ENCODE data around the gene BMP3. TPM values are rescaled to one million over a fixed set of nuclear protein-coding genes. Genes with fewer than 3 reads are reported as not detected.

Gene BMP3
- total and polyA plus RNA-seq, 10 of the 15 experiments (the other 5 are each of a cell fraction or from before 2014, with no cell fraction given), result 0.37 to 1.4 (median 0.88) TPM

GRCh38 chr4:81106150-81106549, 75.6 kb downstream of the BMP3 start (continued):
- TF ChIP-seq USF1 (IDR thresholded peaks at IDR 0.05; ENCODE audit: borderline replicate concordance, extremely low read length, insufficient read depth, low read depth, low read length) (no peak), CREB1 (IDR thresholded peaks at IDR 0.05; ENCODE audit: low read depth) (no peak)

Other genes starting within 250 kb of the BMP3 start
- gene PRKG2, start 184.5 kb downstream of the BMP3 start, total RNA-seq (2014; rRNA removed), result not detected in 2 replicates
- not detected in 2 replicates for gene PRKG2, start 184.5 kb downstream of the BMP3 start, total RNA-seq (2014; rRNA removed; fragmentation: Illumina TruSeq; extraction: Trizol)
- not detected in 2 replicates for gene PRKG2, start 184.5 kb downstream of the BMP3 start, total RNA-seq (2021)
- gene PRKG2, start 184.5 kb downstream of the BMP3 start, polyA plus RNA-seq (2011; rRNA removed), result not detected in 2 replicates
- gene PRKG2, start 184.5 kb downstream of the BMP3 start, polyA plus RNA-seq (2014; fragmentation: Illumina TruSeq; extraction: Trizol), result not detected in 2 replicates
- not detected for gene PRKG2, start 184.5 kb downstream of the BMP3 start, polyA plus RNA-seq (2014; fragmentation: Nextera tagmentation; extraction: Ambion mirVana)
- not detected in 2 replicates for gene PRKG2, start 184.5 kb downstream of the BMP3 start, polyA plus RNA-seq (2014; rRNA removed)
- not detected for gene PRKG2, start 184.5 kb downstream of the BMP3 start, polyA plus RNA-seq (2016; fragmentation: Nextera tagmentation; extraction: Ambion mirVana)